HG03175 (cell line): ENCODE data around the gene NECAB2.
A peak's percentile ranks its signal among the peaks of the same experiment; 100 is the strongest.

ENCODE experiments used
- ATAC-seq: cut with Tn5 transposase; IDR thresholded peaks from one replicate; pipeline ENCODE4 v1.9.1; 2021; ENCODE audit warnings: mild to moderate bottlenecking, moderate library complexity; ENCODE audit not compliant: unreplicated experiment

NECAB2 gene

GRCh38 chr16:83951544-83951943 lies 16.5 kb upstream of the NECAB2 start:
- no peak for ATAC-seq

GRCh38 chr16:83952587-83952939 lies 15.5 kb upstream of the NECAB2 start:
- no peak for ATAC-seq

- peak; percentile 78 for ATAC-seq
Measured at GRCh38 chr16:83952940-83953795, 14.9 kb upstream of the NECAB2 start, which contains the start of gene OSGIN1. Gene OSGIN1, plus strand, starts transcription at chr16:83953240. Its CDS starts 4,432 bp downstream, at chr16:83957672.

GRCh38 chr16:83953796-83954576 lies 14.1 kb upstream of the NECAB2 start:
- no peak for ATAC-seq

- ATAC-seq = no peak
Measured at GRCh38 chr16:83954577-83955016, 13.4 kb upstream of the NECAB2 start.

GRCh38 chr16:83955218-83956130 lies 12.6 kb upstream of the NECAB2 start:
- ATAC-seq = no peak

- ATAC-seq = peak; percentile 40
Measured at GRCh38 chr16:83956336-83957289, 11.4 kb upstream of the NECAB2 start.

- ATAC-seq = no peak
Measured at GRCh38 chr16:83957296-83957855, 10.7 kb upstream of the NECAB2 start.

- ATAC-seq = no peak
Measured at GRCh38 chr16:83958137-83958845, 9.8 kb upstream of the NECAB2 start.

- ATAC-seq = no peak
Measured at GRCh38 chr16:83958846-83959565, 9.0 kb upstream of the NECAB2 start.

- ATAC-seq = no peak
Measured at GRCh38 chr16:83959656-83960434, 8.2 kb upstream of the NECAB2 start.

- ATAC-seq = no peak
Measured at GRCh38 chr16:83960521-83961249, 7.4 kb upstream of the NECAB2 start.

- no peak for ATAC-seq
Measured at GRCh38 chr16:83961591-83961990, 6.5 kb upstream of the NECAB2 start.

- ATAC-seq = no peak
Measured at GRCh38 chr16:83963277-83964119, 4.5 kb upstream of the NECAB2 start.

GRCh38 chr16:83964684-83965443 lies 3.2 kb upstream of the NECAB2 start:
- no peak for ATAC-seq
